ENCODE data around the gene PLEK2. TPM values are rescaled to one million over a fixed set of nuclear protein-coding genes. Genes with fewer than 3 reads are reported as not detected.
"Not testable (repeated sequence)": the region's sequence is repeated elsewhere in the genome, so short reads cannot be mapped to it uniquely, and the experiment has no call there.

PLEK2 gene
- total RNA-seq, 1 experiment from 2014 or later: 46.0 TPM

GRCh38 chr14:67352055-67352454 is 59.9 kb downstream of the PLEK2 start:
- no peaks in the 10 kb centered on the region for H4K20me1 ChIP-seq (ENCODE audit: insufficient read depth)
- intact Hi-C loops (cut with micrococcal nuclease; ENCODE audit: unreplicated experiment): no loop called here
- CTCF ChIA-PET: interaction anchor here (0.6 kb wide), 1 partner anchor 352 kb away, joined by 3 read pairs; no protein-coding TSS in a partner anchor

GRCh38 chr14:67345583-67345982 is 66.4 kb downstream of the PLEK2 start:
- CTCF ChIA-PET: no interaction called here
- H3K36me3 ChIP-seq (ENCODE audit: low read depth): peaks cover 14% of the 10 kb centered on the region
- H3F3A ChIP-seq (ENCODE audit: insufficient read depth, low read depth): peaks cover 7% of the 10 kb centered on the region; the same call in 1 of the 2 replicates
- no peaks in the 10 kb centered on the region for H3K27me3 ChIP-seq (ENCODE audit: insufficient read depth, low read depth)
- no peak overlapping the region for H3K4me3 ChIP-seq
- no peak overlapping the region for H2AFZ ChIP-seq
- no TSS peak for BruUV-seq (replicated peaks)
- no peak overlapping the region for H3K4me2 ChIP-seq
- H3K27ac ChIP-seq: no peak overlapping the region
- H4K20me1 ChIP-seq (ENCODE audit: insufficient read depth): no peaks in the 10 kb centered on the region
- no peaks in the 10 kb centered on the region for H3K9me2 ChIP-seq (ENCODE audit: insufficient read depth)
- intact Hi-C loops (cut with micrococcal nuclease; ENCODE audit: unreplicated experiment): no loop called here
- H3K4me1 ChIP-seq (replicated peaks; ENCODE audit: insufficient read depth): peaks cover 8% of the 10 kb centered on the region
- no peaks in the 10 kb centered on the region for H3K9me3 ChIP-seq (ENCODE audit: insufficient read depth, low read depth)
- no peak for TF ChIP-seq EZH2 (IDR thresholded peaks at IDR 0.05; ENCODE audit: low read depth)
- no peak for TF ChIP-seq CTCF (conservative IDR thresholded peaks at IDR 0.05)
- POLR2A ChIA-PET (ENCODE audit: unreplicated experiment): interaction anchor here (0.6 kb wide), 1 partner anchor 75 kb away, joined by 8 read pairs; no protein-coding TSS in a partner anchor
- H3K79me2 ChIP-seq (ENCODE audit: low read depth): no peaks in the 10 kb centered on the region
- peak in 1 of 2 experiments; percentile 51 for DNase-seq

More at GRCh38 chr14:67352055-67352454, 59.9 kb downstream of the PLEK2 start:
- Histone ChIP-seq H3K4me3 (no peak overlapping the region), H3K27ac (no peak overlapping the region), H2AFZ (no peak overlapping the region), H3K27me3 (ENCODE audit: insufficient read depth, low read depth) (no peaks in the 10 kb centered on the region), H3F3A (ENCODE audit: insufficient read depth, low read depth) (no peaks in the 10 kb centered on the region; the same call in 1 of the 2 replicates), H3K4me1 (replicated peaks; ENCODE audit: insufficient read depth) (peaks cover 6% of the 10 kb centered on the region; the same call in 1 of the 2 replicates), H3K9me3 (ENCODE audit: insufficient read depth, low read depth) (no peaks in the 10 kb centered on the region), H3K9me2 (ENCODE audit: insufficient read depth) (no peaks in the 10 kb centered on the region), H3K4me2 (no peak overlapping the region), H3K79me2 (ENCODE audit: low read depth) (peaks cover 29% of the 10 kb centered on the region), H3K36me3 (ENCODE audit: low read depth) (peaks cover 6% of the 10 kb centered on the region; the same call in 1 of the 2 replicates)
- BruUV-seq (replicated peaks): no TSS peak
- TF ChIP-seq CTCF (conservative IDR thresholded peaks at IDR 0.05): no peak
- no peak for TF ChIP-seq EZH2 (IDR thresholded peaks at IDR 0.05; ENCODE audit: low read depth)
- DNase-seq: no peak
- POLR2A ChIA-PET (ENCODE audit: unreplicated experiment): interaction anchor here (0.7 kb wide), 1 partner anchor 143 kb away, joined by 13 read pairs; no protein-coding TSS in a partner anchor

GRCh38 chr14:67343601-67344230 is 68.2 kb downstream of the PLEK2 start:
- Histone ChIP-seq H3K27me3 (ENCODE audit: insufficient read depth, low read depth) (no peaks in the 10 kb centered on the region), H4K20me1 (ENCODE audit: insufficient read depth) (no peaks in the 10 kb centered on the region), H3F3A (ENCODE audit: insufficient read depth, low read depth) (peaks cover 7% of the 10 kb centered on the region; the same call in 1 of the 2 replicates), H3K4me1 (replicated peaks; ENCODE audit: insufficient read depth) (peaks cover 8% of the 10 kb centered on the region), H3K79me2 (ENCODE audit: low read depth) (no peaks in the 10 kb centered on the region), H3K9me2 (ENCODE audit: insufficient read depth) (no peaks in the 10 kb centered on the region), H3K4me3 (no peak overlapping the region), H3K4me2 (no peak overlapping the region), H3K27ac (no peak overlapping the region), H2AFZ (no peak overlapping the region), H3K9me3 (ENCODE audit: insufficient read depth, low read depth) (no peaks in the 10 kb centered on the region), H3K36me3 (ENCODE audit: low read depth) (peaks cover 14% of the 10 kb centered on the region)
- DNase-seq: no peak
- ChIA-PET CTCF (no interaction called here), POLR2A (ENCODE audit: unreplicated experiment) (no interaction called here)
- no TSS peak for BruUV-seq (replicated peaks)
- intact Hi-C loops (cut with micrococcal nuclease; ENCODE audit: unreplicated experiment): no loop called here
- TF ChIP-seq CTCF (conservative IDR thresholded peaks at IDR 0.05) (no peak), EZH2 (IDR thresholded peaks at IDR 0.05; ENCODE audit: low read depth) (no peak)

GRCh38 chr14:67341231-67341630 is 70.7 kb downstream of the PLEK2 start:
- H2AFZ ChIP-seq; intact Hi-C loops (cut with micrococcal nuclease; ENCODE audit: unreplicated experiment); H3K27me3 ChIP-seq (ENCODE audit: insufficient read depth, low read depth); H3K4me1 ChIP-seq (replicated peaks; ENCODE audit: insufficient read depth); POLR2A ChIA-PET (ENCODE audit: unreplicated experiment); H3K9me3 ChIP-seq (ENCODE audit: insufficient read depth, low read depth); H3K79me2 ChIP-seq (ENCODE audit: low read depth); H3F3A ChIP-seq (ENCODE audit: insufficient read depth, low read depth); H3K9me2 ChIP-seq (ENCODE audit: insufficient read depth); H3K4me2 ChIP-seq; H4K20me1 ChIP-seq (ENCODE audit: insufficient read depth); CTCF ChIA-PET; H3K4me3 ChIP-seq; H3K27ac ChIP-seq; DNase-seq; BruUV-seq (replicated peaks): not testable (repeated sequence)
- peaks cover 27% of the 10 kb centered on the region for H3K36me3 ChIP-seq (ENCODE audit: low read depth)
